Heart right ventricle (tissue), 16 donors: Measurements from ENCODE around the gene PAQR9. TPM values are rescaled to one million over a fixed set of nuclear protein-coding genes. Genes with fewer than 3 reads are reported as not detected.
A peak's percentile ranks its signal among the peaks of the same experiment; 100 is the strongest.

Experiments used
- ATAC-seq, 8 donors: fragments of 200-7000 bp; cut with Tn5 transposase; one replicate each; pipeline ENCODE4 v1.9.1; 2020; ENCODE audit warnings: mild to moderate bottlenecking in 8 of 8, moderate library complexity in 8 of 8, moderate number of reproducible peaks in 1 of 8
- DNase-seq, 2 donors: peaks; one replicate each; pipeline ENCODE4 v3.0.0-alpha.2; 2020
- H3K27ac ChIP-seq, 10 donors: fragments of 200-600 bp; sonication (generic) in 2 of 10; one replicate each; pipeline versions ENCODE4 v1.5.0 to v1.8.0; 2020 to 2022; ENCODE audit warnings: mild to moderate bottlenecking in 3 of 10
- H3K27me3 ChIP-seq, 7 donors: fragments of 200-600 bp; one replicate each; pipeline ENCODE4 v1.8.0; 2021 to 2022; ENCODE audit warnings: mild to moderate bottlenecking in 2 of 7
- H3K36me3 ChIP-seq, 9 donors: fragments of 200-600 bp; sonication (generic) in 1 of 9; one replicate each; pipeline versions ENCODE4 v1.5.0 to v1.8.0; 2020 to 2022; ENCODE audit warnings: mild to moderate bottlenecking in 2 of 9
- H3K4me1 ChIP-seq, 9 donors: fragments of 200-600 bp; sonication (generic) in 1 of 9; one replicate each; pipeline versions ENCODE4 v1.5.0 to v1.8.0; 2020 to 2022; ENCODE audit warnings: mild to moderate bottlenecking in 4 of 9
- H3K4me3 ChIP-seq, 10 donors: fragments of 200-600 bp; sonication (generic) in 2 of 10; one replicate each; pipeline versions ENCODE4 v1.5.0 to v1.8.0; 2020 to 2022; ENCODE audit warnings: mild to moderate bottlenecking in 7 of 10, moderate library complexity in 2 of 10
- H3K9me3 ChIP-seq, 11 donors: fragments of 200-600 bp in 10 of 11; sonication (generic) in 2 of 11; one replicate each; pipeline versions ENCODE4 v1.5.0 to v1.8.0; 2013 to 2022; ENCODE audit warnings: mild to moderate bottlenecking in 2 of 11, control low read depth in 1 of 11, moderate library complexity in 1 of 11
- CTCF ChIP-seq, 9 donors: fragments of 200-600 bp; sonication (generic) in 2 of 9; IDR thresholded peaks; one replicate each; pipeline versions ENCODE4 v1.5.0 to v1.8.0; 2021 to 2022; ENCODE audit warnings: antibody characterized with exemption in 9 of 9, mild to moderate bottlenecking in 5 of 9, moderate library complexity in 1 of 9
- WGBS, 2 donors: extraction: QIAGEN DNeasy Blood & Tissue Kit; methylation state at CpG; one replicate each; pipeline ENCODE4 v1.1.7; 2013; ENCODE audit warnings: inconsistent platforms in 1 of 2; 5-methylcytosine and 5-hydroxymethylcytosine counted together
- intact Hi-C, 10 donors: fragments of 100-400 bp; cut with DNase I; formaldehyde crosslinking; loops; one replicate each; pipeline versions ENCODE4 v1.11.1 to v1.14.2; 2022
- polyA plus RNA-seq, 2 donors: library from polyadenylated mRNA; stranded (reverse); fragments of 200-250 nt; gene quantifications; one replicate each; pipeline ENCODE4 v1.2.3, GENCODE V29; 2013
- total RNA-seq, 10 donors: library from RNA; stranded (reverse); fragmentation: NEBNext Ultra II Directional in 3 of 10; extraction: Animal tissue kit (Norgen Biotek cat#: 25700) in 3 of 10; gene quantifications; one replicate each; pipeline versions ENCODE4 v1.2.1 to v1.2.4, GENCODE V29; 2021 to 2023
- donor health status: Arrhythmogenic right ventricular cardiomyopathy.
- donor health status: ischemic (EF 13 %, LVEDD 7.1; RV severe dilation, severe dysfunction).
- donor health status: healthy with polysubstance abuse.
- donor health status: DM: no; HTN: yes; CAD: no.
- donor health status: DM: no; HTN: no; CAD: no.
- donor health status: ischemic (EF 25% LVEDD 6.9; RV normal size, moderate dysfunction).
- donor health status: ischemic (EF 25% LVEDD 5.7; RV mildly dilated, moderate dysfunction).
- donor health status: healthy.
- donor health status: DM: yes; HTN: yes; CAD: no.
- donor health status: Ischemic cardiomyopathy.
- donor health status: ischemic (EF 35%, LVEDD 5.7; RV mildly dilated, moderate dysfunction).
- donor health status: nonischemic (EF 11% LVEDD 7.7; RV severe dilation, severe dysfunction).
- donor health status: DM: yes; HTN: yes; CAD: no.
- donor health status: PGD.
- donor health status: ischemic (EF 29% LVEDD 5.4; RV normal size, mild dysfunction).
- donor health status: nonischemic (EF 23%, LVEDD 6.1; RV moderate dilation, normal function).

The PAQR9 gene
- total and polyA plus RNA-seq, 12 donors: 3.9 to 18.4 (median 14.7) TPM

GRCh38 chr3:142982038-142982773, 18.7 kb upstream of the PAQR9 start:
- peaks cover 0 to 15% (median 2%) of the 10 kb centered on the region in 9 donors for H3K4me1 ChIP-seq
- H3K36me3 ChIP-seq: no peaks in the 10 kb centered on the region
- TF ChIP-seq CTCF (IDR thresholded peaks at IDR 0.05): no peak
- H3K27me3 ChIP-seq: no peaks in the 10 kb centered on the region
- DNase-seq (no peak), ATAC-seq (no peak)
- 63 to 64% methylated on average over 7 of the region's 7 CpGs for WGBS, 2 donors
- intact Hi-C loops: loop anchor here in 2 of 10 donors (5.0 to 10.0 kb wide), 2 partner anchors 127 to 150 kb away; no protein-coding TSS in a partner anchor
- H3K9me3 ChIP-seq: no peaks in the 10 kb centered on the region
- no peak overlapping the region for H3K4me3 ChIP-seq
- no peak overlapping the region for H3K27ac ChIP-seq

- no peak overlapping the region for H3K4me3 ChIP-seq
- no peaks in the 10 kb centered on the region for H3K9me3 ChIP-seq
- peak in 4 of 9 donors; percentile 13 to 25 (median 22) for TF ChIP-seq CTCF (IDR thresholded peaks at IDR 0.05)
- 60 to 63% methylated on average over 3 of the region's 3 CpGs for WGBS, 2 donors
- peaks cover 0 to 26% (median 10%) of the 10 kb centered on the region in 9 donors for H3K4me1 ChIP-seq
- H3K27ac ChIP-seq: no peak overlapping the region
- intact Hi-C loops: loop anchor here in 2 of 10 donors (5.0 to 10.0 kb wide), 2 partner anchors 126 to 149 kb away; no protein-coding TSS in a partner anchor
- no peaks in the 10 kb centered on the region for H3K27me3 ChIP-seq
- no peak for DNase-seq
- H3K36me3 ChIP-seq: no peaks in the 10 kb centered on the region
- ATAC-seq: peak in 5 of 8 donors; percentile 26 to 51 (median 40)
Observed at GRCh38 chr3:142981108-142981507, 17.6 kb upstream of the PAQR9 start.

- H3K36me3 ChIP-seq: no peaks in the 10 kb centered on the region
- intact Hi-C loops: loop anchor here in 1 of 10 donors (10.0 kb wide), 1 partner anchor 123 kb away; no protein-coding TSS in a partner anchor
- DNase-seq (no peak), ATAC-seq (no peak)
- WGBS, 2 donors: 78 to 93% methylated on average over 1 of the region's 1 CpG
- peaks cover 4 to 43% (median 26%) of the 10 kb centered on the region in 9 donors for H3K4me1 ChIP-seq
- no peaks in the 10 kb centered on the region for H3K9me3 ChIP-seq
- no peak overlapping the region for H3K4me3 ChIP-seq
- no peaks in the 10 kb centered on the region for H3K27me3 ChIP-seq
- peak overlapping the region in 6 of 10 donors; percentile 59 to 89 (median 80) for H3K27ac ChIP-seq
- TF ChIP-seq CTCF (IDR thresholded peaks at IDR 0.05): no peak
Observed at GRCh38 chr3:142977399-142977728, 13.9 kb upstream of the PAQR9 start.

- H3K36me3 ChIP-seq: no peaks in the 10 kb centered on the region
- no peaks in the 10 kb centered on the region for H3K27me3 ChIP-seq
- intact Hi-C loops: loop anchor here in 1 of 10 donors (10.0 kb wide), 1 partner anchor 122 kb away; no protein-coding TSS in a partner anchor
- no peaks in the 10 kb centered on the region for H3K9me3 ChIP-seq
- 41 to 46% methylated on average over 8 of the region's 8 CpGs for WGBS, 2 donors
- ATAC-seq (peak; percentile 73 to 92 (median 85)), DNase-seq (peak; percentile 84 to 85)
- H3K27ac ChIP-seq: peak overlapping the region in 8 of 10 donors; percentile 53 to 89 (median 76)
- no peak for TF ChIP-seq CTCF (IDR thresholded peaks at IDR 0.05)
- no peak overlapping the region for H3K4me3 ChIP-seq
- peaks cover 4 to 48% (median 29%) of the 10 kb centered on the region in 9 donors for H3K4me1 ChIP-seq
Observed at GRCh38 chr3:142976621-142977398, 13.3 kb upstream of the PAQR9 start.
